Fibroblast of lung (primary cell): Measurements from ENCODE around the gene TCF15. TPM values are rescaled to one million over a fixed set of nuclear protein-coding genes. Genes with fewer than 3 reads are reported as not detected.

Source experiments
- DNase-seq, 2 donors: peaks; one replicate each; pipeline versions ENCODE4 v3.0.0 to v3.0.0-alpha.2; 2010; ENCODE audit warnings: low read depth in 2 of 2
- H2AFZ ChIP-seq: 2 replicates; pipeline ENCODE4 v1.5.1; 2012; ENCODE audit warnings: low read length, control low read depth, inconsistent platforms
- H3K27ac ChIP-seq: 2 replicates; pipeline ENCODE4 v1.5.1; 2011; ENCODE audit warnings: low read length, control low read depth; ENCODE audit not compliant: insufficient read depth
- H3K27me3 ChIP-seq: 2 replicates; pipeline ENCODE4 v1.5.1; 2011; ENCODE audit warnings: mild to moderate bottlenecking, low read length; ENCODE audit not compliant: control insufficient read depth, insufficient read depth
- H3K36me3 ChIP-seq: 2 replicates; pipeline ENCODE4 v1.5.1; 2011; ENCODE audit warnings: low read length; ENCODE audit not compliant: control insufficient read depth, insufficient read depth
- H3K4me1 ChIP-seq: 2 replicates; pipeline ENCODE4 v1.5.1; 2011; ENCODE audit warnings: low read length; ENCODE audit not compliant: control insufficient read depth, insufficient read depth; ENCODE audit errors: extremely low read depth
- H3K4me2 ChIP-seq: 2 replicates; pipeline ENCODE4 v1.5.1; 2011; ENCODE audit warnings: low read length, control low read depth; ENCODE audit not compliant: insufficient read depth; ENCODE audit errors: extremely low read depth
- H3K4me3 ChIP-seq, 4 experiments: fragments of 200-600 bp in 1 of 4; sonication (generic) in 1 of 4; replicated peaks in 1 of 4; 2 replicates each; pipeline ENCODE4 v1.5.1; 2011 to 2016; ENCODE audit warnings: low read length in 4 of 4, low read depth in 3 of 4, mild to moderate bottlenecking in 3 of 4, control low read depth in 2 of 4, inconsistent platforms in 1 of 4, mixed read lengths in 1 of 4; ENCODE audit not compliant: insufficient read depth in 1 of 4; ENCODE audit errors: control extremely low read depth in 1 of 4
- H3K79me2 ChIP-seq: 2 replicates; pipeline ENCODE4 v1.5.1; 2012; ENCODE audit warnings: mild to moderate bottlenecking, low read length, inconsistent platforms; ENCODE audit not compliant: control insufficient read depth, insufficient read depth
- H3K9ac ChIP-seq: 2 replicates; pipeline ENCODE4 v1.5.1; 2011; ENCODE audit warnings: mild to moderate bottlenecking, low read length, control low read depth; ENCODE audit not compliant: insufficient read depth
- H3K9me3 ChIP-seq: 2 replicates; pipeline ENCODE4 v1.5.1; 2012; ENCODE audit warnings: low read depth, low read length; ENCODE audit not compliant: control insufficient read depth, insufficient read depth
- H4K20me1 ChIP-seq: 2 replicates; pipeline ENCODE4 v1.5.1; 2011; ENCODE audit warnings: low read length; ENCODE audit not compliant: control insufficient read depth, insufficient read depth; ENCODE audit errors: extremely low read depth
- EZH2 ChIP-seq: IDR thresholded peaks from 2 replicates; pipeline ENCODE4 v1.5.1; 2012; ENCODE audit warnings: low read length, control low read depth, mild to moderate bottlenecking; ENCODE audit errors: missing control alignments
- polyA plus RNA-seq, 2 donors: library from polyadenylated mRNA; depleted of rRNA in 1 of 2; stranded (reverse) in 1 of 2; unstranded in 1 of 2; fragments of >200 nt; gene quantifications; 2 replicates each; pipeline ENCODE4 v1.2.1, GENCODE V29; 2011 to 2012; ENCODE audit warnings: missing spikeins in 1 of 2
- total RNA-seq: library from RNA; depleted of rRNA; stranded (reverse); fragments of >200 nt; gene quantifications from 2 replicates; pipeline ENCODE4 v1.2.1, GENCODE V29; 2014
- TF ChIP-seq, protein P1 (sequence below), 2 donors: IDR thresholded peaks in 1 of 2; conservative IDR thresholded peaks in 1 of 2; 1 replicate in 1 of 2; 2 replicates in 1 of 2; pipeline ENCODE4 v1.5.1; 2011 to 2012; ENCODE audit warnings: low read length in 2 of 2, control low read depth in 1 of 2, inconsistent platforms in 1 of 2, low read depth in 1 of 2, mild to moderate bottlenecking in 1 of 2

The TCF15 gene
- total and polyA plus RNA-seq, 2 donors (not counting 1 experiment from before 2014, with no cell fraction given), result not detected

DNA sequence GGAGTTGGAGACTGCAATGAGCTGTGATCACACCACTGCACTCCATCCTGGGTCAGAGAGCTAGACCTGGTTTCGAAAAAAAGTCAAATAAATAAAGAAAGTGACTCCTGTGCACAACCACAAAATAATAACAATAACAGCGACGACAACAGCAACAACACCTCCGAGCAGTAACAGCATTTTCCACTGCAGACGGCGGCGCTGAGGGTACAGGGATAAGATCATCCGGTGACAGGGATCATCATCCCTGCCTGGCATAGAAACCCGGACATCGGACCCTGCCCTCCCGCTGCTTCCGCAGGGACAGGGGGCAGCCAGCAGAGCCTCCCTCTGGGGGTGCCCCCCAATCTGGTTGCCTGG lies 31.4 kb upstream of the TCF15 start:
- no peak overlapping the region for H3K4me2 ChIP-seq
- DNase-seq, result no peak
- H3K27me3 ChIP-seq, result no peaks in the 10 kb centered on the region
- H3K4me3 ChIP-seq, result no peak overlapping the region
- no peaks in the 10 kb centered on the region for H3K4me1 ChIP-seq
- H3K9ac ChIP-seq, result no peak overlapping the region
- no peaks in the 10 kb centered on the region for H3K9me3 ChIP-seq
- no peak overlapping the region for H3K27ac ChIP-seq
- no peak overlapping the region for H2AFZ ChIP-seq
- no peaks in the 10 kb centered on the region for H3K79me2 ChIP-seq
- TF ChIP-seq, protein P1, sequence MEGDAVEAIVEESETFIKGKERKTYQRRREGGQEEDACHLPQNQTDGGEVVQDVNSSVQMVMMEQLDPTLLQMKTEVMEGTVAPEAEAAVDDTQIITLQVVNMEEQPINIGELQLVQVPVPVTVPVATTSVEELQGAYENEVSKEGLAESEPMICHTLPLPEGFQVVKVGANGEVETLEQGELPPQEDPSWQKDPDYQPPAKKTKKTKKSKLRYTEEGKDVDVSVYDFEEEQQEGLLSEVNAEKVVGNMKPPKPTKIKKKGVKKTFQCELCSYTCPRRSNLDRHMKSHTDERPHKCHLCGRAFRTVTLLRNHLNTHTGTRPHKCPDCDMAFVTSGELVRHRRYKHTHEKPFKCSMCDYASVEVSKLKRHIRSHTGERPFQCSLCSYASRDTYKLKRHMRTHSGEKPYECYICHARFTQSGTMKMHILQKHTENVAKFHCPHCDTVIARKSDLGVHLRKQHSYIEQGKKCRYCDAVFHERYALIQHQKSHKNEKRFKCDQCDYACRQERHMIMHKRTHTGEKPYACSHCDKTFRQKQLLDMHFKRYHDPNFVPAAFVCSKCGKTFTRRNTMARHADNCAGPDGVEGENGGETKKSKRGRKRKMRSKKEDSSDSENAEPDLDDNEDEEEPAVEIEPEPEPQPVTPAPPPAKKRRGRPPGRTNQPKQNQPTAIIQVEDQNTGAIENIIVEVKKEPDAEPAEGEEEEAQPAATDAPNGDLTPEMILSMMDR (conservative IDR thresholded peaks at IDR 0.05 in 1 of 2, IDR thresholded peaks at IDR 0.05 in 1 of 2; ENCODE audit: low read depth in 1 of 2, low read length in 2 of 2), result no peak
- no peak for TF ChIP-seq EZH2
- H4K20me1 ChIP-seq, result no peaks in the 10 kb centered on the region
- no peaks in the 10 kb centered on the region for H3K36me3 ChIP-seq

GRCh38 chr20:640674-641515 lies 30.8 kb upstream of the TCF15 start:
- Histone ChIP-seq H3K27me3 (peaks cover 5% of the 10 kb centered on the region), H3K9me3 (no peaks in the 10 kb centered on the region), H2AFZ (no peak overlapping the region), H3K79me2 (no peaks in the 10 kb centered on the region), H4K20me1 (no peaks in the 10 kb centered on the region), H3K4me2 (no peak overlapping the region), H3K36me3 (no peaks in the 10 kb centered on the region), H3K9ac (no peak overlapping the region), H3K4me1 (no peaks in the 10 kb centered on the region), H3K4me3 (no peak overlapping the region), H3K27ac (no peak overlapping the region)
- DNase-seq, result no peak
- TF ChIP-seq, protein P1 (conservative IDR thresholded peaks at IDR 0.05 in 1 of 2, IDR thresholded peaks at IDR 0.05 in 1 of 2; ENCODE audit: low read depth in 1 of 2, low read length in 2 of 2), result no peak
- no peak for TF ChIP-seq EZH2

DNA sequence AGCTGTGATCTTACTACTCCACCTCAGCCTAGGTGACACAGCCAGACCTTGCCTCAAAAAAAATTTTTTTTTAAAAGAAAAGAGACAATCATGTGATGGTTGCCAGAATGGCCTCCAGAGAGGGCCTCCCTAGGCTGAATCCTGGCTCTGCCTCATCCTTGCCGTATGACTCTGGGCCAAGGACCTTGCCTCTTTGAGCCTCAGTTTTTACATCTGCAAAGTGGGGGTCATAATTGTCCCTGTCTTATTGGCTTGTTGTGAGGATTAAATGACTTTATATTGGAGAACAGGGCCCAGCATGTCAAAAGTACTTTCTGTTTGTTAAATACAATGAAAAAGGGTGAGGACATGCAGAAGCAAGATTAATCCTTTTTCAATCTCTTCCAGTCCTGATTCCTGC lies 28.5 kb upstream of the TCF15 start:
- H2AFZ ChIP-seq, result no peak overlapping the region
- H3K4me1 ChIP-seq, result no peaks in the 10 kb centered on the region
- H3K4me3 ChIP-seq, result no peak overlapping the region
- no peak for DNase-seq
- peaks cover 17% of the 10 kb centered on the region for H3K27me3 ChIP-seq
- no peaks in the 10 kb centered on the region for H3K79me2 ChIP-seq
- no peaks in the 10 kb centered on the region for H3K9me3 ChIP-seq
- no peaks in the 10 kb centered on the region for H4K20me1 ChIP-seq
- H3K27ac ChIP-seq, result no peak overlapping the region
- no peaks in the 10 kb centered on the region for H3K36me3 ChIP-seq
- no peak overlapping the region for H3K4me2 ChIP-seq
- TF ChIP-seq, protein P1 (conservative IDR thresholded peaks at IDR 0.05 in 1 of 2, IDR thresholded peaks at IDR 0.05 in 1 of 2; ENCODE audit: low read depth in 1 of 2, low read length in 2 of 2), result no peak
- no peak for TF ChIP-seq EZH2
- H3K9ac ChIP-seq, result no peak overlapping the region
